Stimulated activated naive CD4-positive, alpha-beta T cell (primary cell): ENCODE data around the gene HLA-C.
"Not testable (repeated sequence)": the region's sequence is repeated elsewhere in the genome, so short reads cannot be mapped to it uniquely, and the experiment has no call there.

Source experiments
- DNase-seq, 6 experiments: peaks; one replicate each; lab custom pipeline; 2025; lab: John Stamatoyannopoulos, UW

Gene HLA-C

DNA sequence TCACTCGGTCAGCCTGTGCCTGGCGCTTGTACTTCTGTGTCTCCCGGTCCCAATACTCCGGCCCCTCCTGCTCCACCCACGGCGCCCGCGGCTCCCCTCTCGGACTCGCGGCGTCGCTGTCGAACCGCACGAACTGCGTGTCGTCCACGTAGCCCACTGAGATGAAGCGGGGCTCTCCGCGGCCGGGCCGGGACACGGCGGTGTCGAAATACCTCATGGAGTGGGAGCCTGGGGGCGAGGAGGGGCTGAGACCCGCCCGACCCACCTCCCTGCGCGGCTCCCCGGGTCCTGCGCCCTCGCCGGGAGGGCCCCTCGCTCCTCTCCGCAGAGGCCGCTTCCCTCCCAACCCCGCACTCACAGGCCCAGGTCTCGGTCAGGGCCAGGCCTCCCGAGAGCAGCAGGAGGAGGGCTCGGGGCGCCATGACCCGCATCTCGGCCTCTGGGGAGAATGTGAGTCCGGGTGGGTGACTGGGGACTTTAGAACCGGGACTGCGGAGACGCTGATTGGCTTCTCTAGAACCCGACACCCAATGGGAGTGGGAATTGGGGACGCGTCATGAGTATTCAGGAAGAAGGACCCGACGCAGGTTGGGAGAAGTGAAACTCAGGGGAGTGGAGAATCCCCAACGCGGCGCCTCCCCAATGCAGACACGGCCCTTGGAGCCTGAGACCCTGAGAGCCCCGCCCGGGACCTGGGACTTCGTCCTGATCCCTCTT, at the start of gene HLA-C:
TSS of gene HLA-C (minus strand) at position 452 of the 717 bp plus-strand sequence. CDS start at position 431, 21 bp downstream.
- peak; percentile 83 to 94 (median 92) for DNase-seq

GRCh38 chr6:31321005-31321707, 49.3 kb upstream of the HLA-C start:
- no peak for DNase-seq

GRCh38 chr6:31317036-31317435, 45.1 kb upstream of the HLA-C start:
- no peak for DNase-seq

DNA sequence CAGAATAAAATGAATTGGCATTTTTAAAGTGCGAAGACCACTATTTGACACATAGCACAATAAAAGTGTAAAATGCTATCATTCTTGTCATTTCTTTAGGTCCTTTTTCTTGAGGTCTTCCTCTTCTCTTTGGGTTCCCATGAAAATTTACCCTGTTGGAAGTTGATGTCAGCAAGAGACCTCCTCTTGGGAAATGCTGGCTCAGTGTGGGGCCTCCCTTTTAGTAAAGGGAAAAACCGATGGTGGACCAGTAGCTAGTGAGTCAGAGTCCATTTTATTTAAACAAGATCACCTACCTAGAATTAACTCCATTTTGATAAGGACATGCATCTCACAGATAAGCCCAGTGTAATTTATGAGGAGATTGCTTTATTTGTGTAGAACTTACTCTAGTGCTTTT, 37.7 kb upstream of the HLA-C start:
- no peak for DNase-seq

DNA sequence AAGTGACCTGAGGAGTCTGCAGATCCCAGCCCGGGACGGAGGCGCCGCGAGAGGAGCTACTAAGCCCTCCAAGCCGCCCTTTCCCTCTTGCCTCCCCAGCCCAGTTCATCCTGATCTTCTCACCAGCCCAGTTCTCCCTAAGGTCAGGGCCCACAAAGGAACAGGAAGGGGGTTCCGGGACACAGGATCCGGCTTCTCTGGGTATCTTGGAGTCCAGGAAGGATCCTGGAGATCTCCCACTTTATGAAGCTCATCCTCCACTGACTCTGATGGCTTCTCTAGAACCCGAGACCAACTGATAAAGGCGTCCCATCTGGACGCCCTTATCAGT, 36.9 kb upstream of the HLA-C start:
- no peak for DNase-seq

GRCh38 chr6:31308050-31308844, 36.4 kb upstream of the HLA-C start:
- DNase-seq = peak; percentile 16 to 80 (median 70)

- DNase-seq = no peak
Measured at GRCh38 chr6:31307669-31308049, 35.8 kb upstream of the HLA-C start.

GRCh38 chr6:31305703-31306219, 33.9 kb upstream of the HLA-C start:
- DNase-seq = no peak

- no peak for DNase-seq
Measured at GRCh38 chr6:31304683-31305082, 32.8 kb upstream of the HLA-C start.

GRCh38 chr6:31300797-31301196, 28.9 kb upstream of the HLA-C start:
- no peak for DNase-seq

- no peak for DNase-seq
Measured at GRCh38 chr6:31299947-31300346, 28.1 kb upstream of the HLA-C start.

- no peak for DNase-seq
Measured at GRCh38 chr6:31299511-31299910, 27.6 kb upstream of the HLA-C start.

DNA sequence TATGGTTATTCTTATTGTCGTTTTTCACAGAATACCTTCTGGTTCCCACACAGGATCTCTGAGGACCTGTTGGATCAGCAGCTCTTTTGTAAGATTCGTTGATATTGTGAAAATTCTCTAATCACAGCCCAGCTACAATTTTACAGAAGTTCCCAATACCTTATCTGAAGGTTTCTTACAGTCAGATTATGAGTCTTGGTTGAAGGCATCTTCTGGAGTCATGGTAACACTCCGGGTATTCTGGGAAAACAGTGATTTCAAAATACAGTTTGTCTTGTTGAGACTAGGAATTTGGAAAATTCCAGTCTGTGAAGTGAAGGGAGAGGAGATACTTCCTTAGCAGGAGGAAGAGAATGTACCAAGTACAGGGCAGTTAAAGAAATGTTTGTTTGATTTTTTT, 22.2 kb upstream of the HLA-C start:
- DNase-seq = no peak

- no peak for DNase-seq
Measured at GRCh38 chr6:31293343-31293742, 21.5 kb upstream of the HLA-C start.

DNA sequence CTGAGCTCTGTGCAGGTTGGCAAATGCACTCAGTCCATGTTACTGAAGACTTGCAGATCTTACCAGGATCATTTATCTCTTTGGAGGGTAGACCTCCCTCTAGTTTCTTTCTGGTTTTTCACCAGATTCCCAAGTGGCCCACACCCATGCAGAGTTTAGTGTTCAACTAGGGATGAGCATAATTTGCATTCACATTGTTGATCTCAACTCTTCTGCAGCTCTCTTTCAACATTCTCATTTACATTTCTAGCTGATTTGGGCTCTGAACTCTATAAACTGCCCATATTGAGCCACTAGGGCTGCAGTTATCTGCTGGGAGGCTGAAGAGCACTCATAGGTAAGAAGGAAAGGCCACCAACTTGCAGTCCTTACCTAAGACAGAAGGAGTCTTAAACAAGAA, 17.9 kb upstream of the HLA-C start:
- DNase-seq = no peak

DNA sequence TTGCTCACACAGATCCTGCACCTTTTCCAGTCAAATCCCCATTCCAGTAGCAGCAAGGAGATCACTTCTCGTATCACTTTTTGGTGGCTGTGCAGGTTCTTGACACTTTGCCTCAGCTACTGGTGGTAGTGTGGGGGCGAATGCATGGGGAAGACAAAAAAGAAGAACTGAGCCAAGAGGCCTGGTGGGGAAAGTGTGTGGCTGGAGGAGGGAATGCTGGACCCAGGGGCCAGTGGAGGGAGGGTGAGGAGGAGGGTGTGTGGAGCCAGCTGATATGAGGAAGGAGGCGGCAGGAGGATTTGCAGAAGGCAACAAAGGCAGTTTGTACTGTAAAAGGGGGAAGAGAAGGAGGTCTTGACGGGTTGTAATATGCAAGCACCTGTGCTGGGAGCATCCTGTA, 15.7 kb upstream of the HLA-C start:
- DNase-seq = no peak

DNA sequence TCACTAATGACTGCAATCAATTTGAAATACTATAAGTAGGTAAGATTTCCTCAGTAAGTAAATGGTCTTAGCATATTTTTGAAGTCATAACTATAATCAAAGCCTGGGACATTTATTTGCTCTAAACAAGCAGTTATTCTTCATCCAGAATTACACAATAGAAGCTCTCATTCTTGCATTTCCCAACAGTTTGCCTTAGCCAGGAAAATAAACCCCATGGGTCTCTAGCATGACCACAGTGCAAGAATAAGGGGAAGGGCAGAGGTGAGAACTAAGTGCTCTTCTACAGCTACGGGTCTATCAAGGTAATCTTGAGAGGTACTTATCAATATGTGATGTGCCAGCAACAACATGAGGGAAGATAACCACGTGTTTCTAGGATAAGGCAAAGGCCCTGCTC, 14.1 kb upstream of the HLA-C start:
- DNase-seq = no peak

- no peak for DNase-seq
Measured at GRCh38 chr6:31285486-31285885, 13.6 kb upstream of the HLA-C start.

GRCh38 chr6:31279647-31280046, 7.8 kb upstream of the HLA-C start:
- not testable (repeated sequence) for DNase-seq

- DNase-seq = peak in 2 of 6 experiments; percentile 43 to 45
Measured at GRCh38 chr6:31272836-31273626, 1.1 kb upstream of the HLA-C start.

DNA sequence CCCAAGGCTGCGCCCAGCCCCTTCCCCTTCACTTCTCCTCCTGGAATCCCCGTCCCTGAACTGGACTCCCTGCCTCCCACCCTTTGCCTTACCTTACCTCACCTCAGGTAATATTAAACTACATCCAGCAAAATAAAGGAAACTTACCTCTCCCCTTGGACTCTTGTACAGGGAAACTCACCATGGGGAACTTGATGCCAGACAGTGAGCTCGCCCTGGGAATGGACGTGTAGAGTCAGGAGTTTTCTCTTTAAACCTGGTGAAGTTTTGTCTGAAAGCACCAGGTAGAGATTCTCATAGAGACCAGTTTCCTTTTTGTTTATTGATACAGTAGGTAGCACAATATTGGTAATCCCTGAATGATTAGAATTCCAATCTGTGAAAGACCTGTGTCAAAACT, 544 bp upstream of the HLA-C start:
- peak in 2 of 6 experiments; percentile 43 to 52 for DNase-seq
